Measurements from ENCODE around the gene ADARB1. TPM values are rescaled to one million over a fixed set of nuclear protein-coding genes. Genes with fewer than 3 reads are reported as not detected.

The ADARB1 gene
- total RNA-seq, 1 experiment from 2014 or later: 12.1 TPM

DNA sequence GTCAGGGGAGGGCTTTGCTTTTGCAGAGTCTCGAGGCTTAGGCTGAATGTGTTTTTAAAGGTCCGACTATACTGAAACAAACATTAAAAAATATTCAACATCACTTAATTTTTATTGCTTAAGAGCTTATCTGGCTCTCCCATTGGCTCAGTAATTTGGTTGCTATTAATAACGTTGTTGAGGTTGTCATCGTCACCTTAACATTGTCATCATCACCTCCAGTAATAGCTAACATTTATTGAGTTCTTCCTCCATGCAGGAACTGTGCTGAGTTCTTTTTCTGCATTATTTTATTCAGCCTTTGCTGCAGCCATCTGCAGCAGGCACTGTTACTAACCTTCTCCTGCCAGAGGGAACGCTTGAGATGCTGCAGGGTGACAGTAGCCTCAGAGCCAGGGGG, 40.1 kb downstream of the ADARB1 start:
- no peak for TF ChIP-seq EZH2 (IDR thresholded peaks at IDR 0.05; ENCODE audit: low read depth)
- TF ChIP-seq CTCF (conservative IDR thresholded peaks at IDR 0.05): no peak
- ChIA-PET POLR2A (ENCODE audit: unreplicated experiment) (no interaction called here), CTCF (interaction anchor here (0.6 kb wide), 1 partner anchor 41 kb away, joined by 3 read pairs; no protein-coding TSS in a partner anchor)
- H3K9me3 ChIP-seq (ENCODE audit: insufficient read depth, low read depth): no peaks in the 10 kb centered on the region
- H3K36me3 ChIP-seq (ENCODE audit: low read depth): no peaks in the 10 kb centered on the region
- no peaks in the 10 kb centered on the region for H3K27me3 ChIP-seq (ENCODE audit: insufficient read depth, low read depth)
- DNase-seq: no peak
- H3K27ac ChIP-seq: no peak overlapping the region
- no peaks in the 10 kb centered on the region for H3K4me1 ChIP-seq (replicated peaks; ENCODE audit: insufficient read depth)
- no peak overlapping the region for H3K4me2 ChIP-seq
- no peak overlapping the region for H3K4me3 ChIP-seq
- no TSS peak for BruUV-seq (replicated peaks)
- H3F3A ChIP-seq (ENCODE audit: insufficient read depth, low read depth): no peaks in the 10 kb centered on the region
- H3K9me2 ChIP-seq (ENCODE audit: insufficient read depth): no peaks in the 10 kb centered on the region
- intact Hi-C loops (cut with micrococcal nuclease; ENCODE audit: unreplicated experiment): no loop called here
- no peaks in the 10 kb centered on the region for H3K79me2 ChIP-seq (ENCODE audit: low read depth)
- no peak overlapping the region for H2AFZ ChIP-seq
- H4K20me1 ChIP-seq (ENCODE audit: insufficient read depth): no peaks in the 10 kb centered on the region

DNA sequence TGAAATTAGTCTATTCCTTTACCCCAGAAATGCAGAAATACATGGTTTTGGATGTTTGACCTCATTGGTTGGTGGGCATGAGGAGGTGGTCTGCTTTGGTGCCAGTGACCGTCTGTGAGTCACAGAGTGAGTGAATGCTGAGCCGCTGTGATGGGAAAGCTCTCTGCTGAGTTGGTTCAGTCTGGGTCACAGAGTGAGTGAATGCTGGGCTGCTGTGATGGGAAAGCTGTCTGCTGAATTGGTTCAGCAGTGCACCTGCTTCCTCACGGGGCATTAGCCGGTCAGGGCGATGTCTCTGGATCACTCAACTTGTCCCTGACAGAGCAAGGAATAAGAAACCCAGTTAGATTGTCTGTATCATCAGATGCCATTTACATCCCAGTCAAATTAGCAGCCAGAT, 40.8 kb downstream of the ADARB1 start:
- Histone ChIP-seq H3K4me3 (no peak overlapping the region), H2AFZ (no peak overlapping the region), H3K4me1 (replicated peaks; ENCODE audit: insufficient read depth) (no peaks in the 10 kb centered on the region), H3K27me3 (ENCODE audit: insufficient read depth, low read depth) (no peaks in the 10 kb centered on the region), H3K27ac (no peak overlapping the region), H4K20me1 (ENCODE audit: insufficient read depth) (no peaks in the 10 kb centered on the region), H3K79me2 (ENCODE audit: low read depth) (no peaks in the 10 kb centered on the region), H3K4me2 (no peak overlapping the region), H3K9me2 (ENCODE audit: insufficient read depth) (no peaks in the 10 kb centered on the region), H3F3A (ENCODE audit: insufficient read depth, low read depth) (no peaks in the 10 kb centered on the region), H3K9me3 (ENCODE audit: insufficient read depth, low read depth) (no peaks in the 10 kb centered on the region), H3K36me3 (ENCODE audit: low read depth) (no peaks in the 10 kb centered on the region)
- DNase-seq: no peak
- intact Hi-C loops (cut with micrococcal nuclease; ENCODE audit: unreplicated experiment): no loop called here
- POLR2A ChIA-PET (ENCODE audit: unreplicated experiment): no interaction called here
- BruUV-seq (replicated peaks): no TSS peak
- no peak for TF ChIP-seq CTCF (conservative IDR thresholded peaks at IDR 0.05)
- no peak for TF ChIP-seq EZH2 (IDR thresholded peaks at IDR 0.05; ENCODE audit: low read depth)
- CTCF ChIA-PET: no interaction called here

DNA sequence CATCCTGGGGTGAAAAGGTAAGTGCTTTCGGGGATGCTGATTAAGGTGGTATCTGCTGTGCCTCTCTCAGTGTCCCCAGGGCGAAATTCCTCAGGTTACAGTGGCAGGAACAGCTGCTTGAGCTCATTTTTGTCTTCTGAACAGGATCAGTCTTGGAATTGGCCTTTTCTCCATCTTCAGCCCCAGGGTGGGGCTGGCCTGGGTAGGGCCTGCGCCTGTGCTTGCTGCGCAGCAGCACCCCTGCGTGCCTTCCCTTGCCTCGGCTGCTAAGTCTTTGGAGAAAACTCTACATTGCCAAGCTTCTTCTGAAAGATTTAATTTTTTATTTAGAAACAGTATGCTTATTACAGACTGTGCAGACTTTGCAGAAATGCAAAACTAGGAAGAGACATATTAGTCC, 41.7 kb downstream of the ADARB1 start:
- H3F3A ChIP-seq (ENCODE audit: insufficient read depth, low read depth): no peaks in the 10 kb centered on the region
- H2AFZ ChIP-seq: no peak overlapping the region
- no peak overlapping the region for H3K27ac ChIP-seq
- H3K4me3 ChIP-seq: no peak overlapping the region
- BruUV-seq (replicated peaks): no TSS peak
- intact Hi-C loops (cut with micrococcal nuclease; ENCODE audit: unreplicated experiment): no loop called here
- no peak for TF ChIP-seq CTCF (conservative IDR thresholded peaks at IDR 0.05)
- TF ChIP-seq EZH2 (IDR thresholded peaks at IDR 0.05; ENCODE audit: low read depth): no peak
- no peaks in the 10 kb centered on the region for H3K79me2 ChIP-seq (ENCODE audit: low read depth)
- no peak overlapping the region for H3K4me2 ChIP-seq
- H4K20me1 ChIP-seq (ENCODE audit: insufficient read depth): no peaks in the 10 kb centered on the region
- no peaks in the 10 kb centered on the region for H3K36me3 ChIP-seq (ENCODE audit: low read depth)
- no peak for DNase-seq
- POLR2A ChIA-PET (ENCODE audit: unreplicated experiment): no interaction called here
- no peaks in the 10 kb centered on the region for H3K27me3 ChIP-seq (ENCODE audit: insufficient read depth, low read depth)
- H3K9me3 ChIP-seq (ENCODE audit: insufficient read depth, low read depth): no peaks in the 10 kb centered on the region
- H3K9me2 ChIP-seq (ENCODE audit: insufficient read depth): no peaks in the 10 kb centered on the region
- CTCF ChIA-PET: no interaction called here
- no peaks in the 10 kb centered on the region for H3K4me1 ChIP-seq (replicated peaks; ENCODE audit: insufficient read depth)
